HG02588 (cell line): ENCODE results near the gene FAM120C.

Source experiments
- ATAC-seq: cut with Tn5 transposase; IDR thresholded peaks from one replicate; pipeline ENCODE4 v1.9.1; 2021; ENCODE audit warnings: mild to moderate bottlenecking, moderate library complexity; ENCODE audit not compliant: unreplicated experiment

The FAM120C gene

GRCh38 chrX:54157561-54157960 is 25.5 kb downstream of the FAM120C start:
- no peak for ATAC-seq

- ATAC-seq = no peak
Observed at GRCh38 chrX:54134269-54134668, 48.8 kb downstream of the FAM120C start.

- ATAC-seq = no peak
Observed at GRCh38 chrX:54116391-54116790, 66.7 kb downstream of the FAM120C start.

GRCh38 chrX:54093571-54093970 is 89.5 kb downstream of the FAM120C start:
- ATAC-seq = no peak

GRCh38 chrX:54093159-54093558 is 89.9 kb downstream of the FAM120C start:
- no peak for ATAC-seq

- ATAC-seq = no peak
Observed at GRCh38 chrX:54090880-54091279, 92.2 kb downstream of the FAM120C start.

GRCh38 chrX:54089191-54089590 is 93.9 kb downstream of the FAM120C start:
- no peak for ATAC-seq

GRCh38 chrX:54087661-54088060 is 95.4 kb downstream of the FAM120C start:
- ATAC-seq = no peak

GRCh38 chrX:54085666-54086065 is 97.4 kb downstream of the FAM120C start:
- no peak for ATAC-seq

GRCh38 chrX:54076903-54077302 is 106.2 kb downstream of the FAM120C start:
- no peak for ATAC-seq

GRCh38 chrX:54074826-54075225 is 108.2 kb downstream of the FAM120C start:
- ATAC-seq = no peak

GRCh38 chrX:54067766-54068165 is 115.3 kb downstream of the FAM120C start:
- no peak for ATAC-seq

- no peak for ATAC-seq
Observed at GRCh38 chrX:54066841-54067240, 116.2 kb downstream of the FAM120C start.

GRCh38 chrX:54064564-54064963 is 118.5 kb downstream of the FAM120C start:
- ATAC-seq = no peak

- ATAC-seq = no peak
Observed at GRCh38 chrX:54063361-54063760, 119.7 kb downstream of the FAM120C start.

GRCh38 chrX:54049801-54050200 is 133.3 kb downstream of the FAM120C start:
- ATAC-seq = no peak

GRCh38 chrX:54048412-54048811 is 134.6 kb downstream of the FAM120C start:
- ATAC-seq = no peak

- no peak for ATAC-seq
Observed at GRCh38 chrX:54045563-54046228, 137.4 kb downstream of the FAM120C start.

GRCh38 chrX:54044877-54045338 is 138.1 kb downstream of the FAM120C start:
- no peak for ATAC-seq

- peak; percentile 83 for ATAC-seq
Observed at GRCh38 chrX:54044126-54044876, 138.8 kb downstream of the FAM120C start, which contains the start of gene PHF8. PHF8 (minus strand) TSS chrX:54044473; CDS start chrX:54042728, 1,745 bp downstream.

- ATAC-seq = peak; percentile 23
Observed at GRCh38 chrX:54043541-54044125, 139.4 kb downstream of the FAM120C start.

GRCh38 chrX:54043056-54043455 is 140.0 kb downstream of the FAM120C start:
- no peak for ATAC-seq
